HEK293 (cell line): ENCODE results near the gene PRR18.

Source experiments
- CTCF ChIP-seq: fragments of 450-650 bp; formaldehyde crosslinking; IDR thresholded peaks from 2 replicates; pipeline ENCODE4 v1.5.1; 2016; ENCODE audit warnings: missing biosample characterization, missing genetic modification characterization
- YY1 ChIP-seq: fragments of 450-650 bp; formaldehyde crosslinking; IDR thresholded peaks from 2 replicates; pipeline ENCODE4 v1.5.1; 2018; ENCODE audit warnings: missing biosample characterization, missing genetic modification characterization
- ZNF335 ChIP-seq: fragments of 450-650 bp; formaldehyde crosslinking; conservative IDR thresholded peaks from 2 replicates; pipeline ENCODE4 v1.5.1; 2016; ENCODE audit warnings: missing biosample characterization, missing genetic modification characterization
- ZNF341 ChIP-seq: fragments of 450-650 bp; formaldehyde crosslinking; IDR thresholded peaks from 2 replicates; pipeline ENCODE4; 2016; ENCODE audit warnings: low read depth, missing biosample characterization, missing genetic modification characterization
- ZNF48 ChIP-seq: fragments of 450-650 bp; formaldehyde crosslinking; IDR thresholded peaks from 2 replicates; pipeline ENCODE4 v1.5.1; 2016; ENCODE audit warnings: missing biosample characterization, missing genetic modification characterization
- ZNF530 ChIP-seq: fragments of 450-650 bp; formaldehyde crosslinking; IDR thresholded peaks from 2 replicates; pipeline ENCODE4 v1.5.1; 2016; ENCODE audit warnings: low read depth, missing biosample characterization, missing genetic modification characterization
- ZNF555 ChIP-seq: fragments of 450-650 bp; formaldehyde crosslinking; conservative IDR thresholded peaks from 2 replicates; pipeline ENCODE4 v1.5.1; 2017; ENCODE audit warnings: missing biosample characterization, mild to moderate bottlenecking, missing genetic modification characterization, inconsistent platforms

GRCh38 chr6:166259296-166259977 is 48.8 kb downstream of the PRR18 start:
- TF ChIP-seq CTCF, result no peak
- no peak for TF ChIP-seq ZNF530 (tag by site-specific recombination)
- TF ChIP-seq YY1 (tag by site-specific recombination), result no peak
- no peak for TF ChIP-seq ZNF48 (tag by site-specific recombination)
- no peak for TF ChIP-seq ZNF335 (tag by site-specific recombination)
- no peak for TF ChIP-seq ZNF341
- no peak for TF ChIP-seq ZNF555
